Stimulated activated CD8-positive, alpha-beta memory T cell treated with anti-CD3 and anti-CD28 coated beads, Interleukin-12 subunit alpha, Interleukin-12 subunit beta, amount 100 ng/mL, for 4 hours (primary cell): ENCODE results near the gene NINJ2.
"Not testable (repeated sequence)": the region's sequence is repeated elsewhere in the genome, so short reads cannot be mapped to it uniquely, and the experiment has no call there.

Experiments used
- DNase-seq: peaks from one replicate; pipeline ENCODE4 v3.0.0-alpha.2; 2020; ENCODE audit warnings: low read depth

NINJ2 gene

GRCh38 chr12:641321-641720 is 21.9 kb downstream of the NINJ2 start:
- DNase-seq, result not testable (repeated sequence)

GRCh38 chr12:640773-641172 is 22.5 kb downstream of the NINJ2 start:
- DNase-seq, result no peak

GRCh38 chr12:639988-640387 is 23.3 kb downstream of the NINJ2 start:
- no peak for DNase-seq

- DNase-seq, result no peak
Observed at GRCh38 chr12:639566-639965, 23.7 kb downstream of the NINJ2 start.

- no peak for DNase-seq
Observed at GRCh38 chr12:638953-639557, 24.2 kb downstream of the NINJ2 start.

GRCh38 chr12:636632-637031 is 26.6 kb downstream of the NINJ2 start:
- DNase-seq, result no peak

GRCh38 chr12:633731-634130 is 29.5 kb downstream of the NINJ2 start:
- DNase-seq, result no peak

GRCh38 chr12:632102-632696 is 31.0 kb downstream of the NINJ2 start:
- no peak for DNase-seq

- DNase-seq, result peak; percentile 39
Observed at GRCh38 chr12:630656-631632, 32.3 kb downstream of the NINJ2 start.

GRCh38 chr12:628742-629078 is 34.5 kb downstream of the NINJ2 start:
- not testable (repeated sequence) for DNase-seq

- DNase-seq, result no peak
Observed at GRCh38 chr12:627863-628741, 35.1 kb downstream of the NINJ2 start.

- DNase-seq, result no peak
Observed at GRCh38 chr12:627285-627684, 36.0 kb downstream of the NINJ2 start.

GRCh38 chr12:625998-626397 is 37.2 kb downstream of the NINJ2 start:
- DNase-seq, result no peak

- no peak for DNase-seq
Observed at GRCh38 chr12:623865-624372, 39.3 kb downstream of the NINJ2 start.

- no peak for DNase-seq
Observed at GRCh38 chr12:623172-623864, 39.9 kb downstream of the NINJ2 start.

GRCh38 chr12:622416-622815 is 40.8 kb downstream of the NINJ2 start:
- DNase-seq, result no peak

- no peak for DNase-seq
Observed at GRCh38 chr12:619346-619745, 43.9 kb downstream of the NINJ2 start.

- no peak for DNase-seq
Observed at GRCh38 chr12:618605-619004, 44.6 kb downstream of the NINJ2 start.

GRCh38 chr12:617304-617915 is 45.8 kb downstream of the NINJ2 start:
- no peak for DNase-seq

GRCh38 chr12:615620-616019 is 47.6 kb downstream of the NINJ2 start:
- no peak for DNase-seq
